GM12874 (cell line): ENCODE measurements around the gene STX1B.

ENCODE experiments used
- TF ChIP-seq, protein P1 (sequence below): IDR thresholded peaks from 2 replicates; pipeline ENCODE4 v1.5.1; 2011; ENCODE audit warnings: low read depth, mild to moderate bottlenecking, control low read depth, low read length, moderate library complexity; ENCODE audit not compliant: insufficient read depth

The STX1B gene

DNA sequence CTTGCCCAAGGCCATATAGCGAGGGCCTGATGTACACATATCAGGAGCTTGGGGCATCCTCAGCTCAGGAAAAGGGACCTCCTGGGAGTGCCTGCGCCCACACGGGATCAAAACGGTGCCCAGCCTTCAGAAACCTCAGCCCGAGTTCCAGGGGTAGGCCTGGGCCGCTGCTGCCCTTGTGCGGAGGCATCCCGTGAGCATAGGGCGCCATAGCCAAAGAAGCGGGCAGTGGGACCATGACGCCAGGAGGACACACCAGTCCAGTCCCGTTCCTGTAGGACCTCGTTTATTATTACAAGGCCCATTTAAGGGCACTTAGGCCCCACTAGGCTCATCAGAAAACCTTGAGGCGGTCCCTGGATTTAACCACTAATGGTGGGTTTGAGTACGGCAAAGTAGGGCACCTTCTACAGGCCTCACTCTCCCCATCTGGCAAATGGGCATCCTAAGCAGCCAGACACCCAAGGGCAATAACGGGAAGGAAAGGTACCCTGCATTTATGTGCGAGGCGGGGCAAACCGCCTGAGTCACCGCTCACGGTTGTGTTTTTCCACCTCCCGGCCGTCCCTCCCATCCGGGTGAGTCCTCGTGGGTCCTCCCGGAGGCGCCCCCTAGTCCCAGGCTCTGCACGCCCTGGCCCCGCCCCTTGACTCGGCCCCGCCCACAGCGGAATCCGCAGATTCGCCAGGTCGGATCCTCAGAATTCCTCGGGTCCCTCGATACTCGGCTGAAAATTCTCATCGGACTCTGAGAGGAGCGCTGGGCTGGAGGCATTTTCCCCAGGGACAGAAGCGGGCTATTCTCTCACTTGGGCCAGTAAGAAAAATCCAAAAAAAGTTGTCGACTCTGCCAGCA lies 53.6 kb downstream of the STX1B start:
- TF ChIP-seq, protein P1, sequence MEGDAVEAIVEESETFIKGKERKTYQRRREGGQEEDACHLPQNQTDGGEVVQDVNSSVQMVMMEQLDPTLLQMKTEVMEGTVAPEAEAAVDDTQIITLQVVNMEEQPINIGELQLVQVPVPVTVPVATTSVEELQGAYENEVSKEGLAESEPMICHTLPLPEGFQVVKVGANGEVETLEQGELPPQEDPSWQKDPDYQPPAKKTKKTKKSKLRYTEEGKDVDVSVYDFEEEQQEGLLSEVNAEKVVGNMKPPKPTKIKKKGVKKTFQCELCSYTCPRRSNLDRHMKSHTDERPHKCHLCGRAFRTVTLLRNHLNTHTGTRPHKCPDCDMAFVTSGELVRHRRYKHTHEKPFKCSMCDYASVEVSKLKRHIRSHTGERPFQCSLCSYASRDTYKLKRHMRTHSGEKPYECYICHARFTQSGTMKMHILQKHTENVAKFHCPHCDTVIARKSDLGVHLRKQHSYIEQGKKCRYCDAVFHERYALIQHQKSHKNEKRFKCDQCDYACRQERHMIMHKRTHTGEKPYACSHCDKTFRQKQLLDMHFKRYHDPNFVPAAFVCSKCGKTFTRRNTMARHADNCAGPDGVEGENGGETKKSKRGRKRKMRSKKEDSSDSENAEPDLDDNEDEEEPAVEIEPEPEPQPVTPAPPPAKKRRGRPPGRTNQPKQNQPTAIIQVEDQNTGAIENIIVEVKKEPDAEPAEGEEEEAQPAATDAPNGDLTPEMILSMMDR, result peak; percentile 35

DNA sequence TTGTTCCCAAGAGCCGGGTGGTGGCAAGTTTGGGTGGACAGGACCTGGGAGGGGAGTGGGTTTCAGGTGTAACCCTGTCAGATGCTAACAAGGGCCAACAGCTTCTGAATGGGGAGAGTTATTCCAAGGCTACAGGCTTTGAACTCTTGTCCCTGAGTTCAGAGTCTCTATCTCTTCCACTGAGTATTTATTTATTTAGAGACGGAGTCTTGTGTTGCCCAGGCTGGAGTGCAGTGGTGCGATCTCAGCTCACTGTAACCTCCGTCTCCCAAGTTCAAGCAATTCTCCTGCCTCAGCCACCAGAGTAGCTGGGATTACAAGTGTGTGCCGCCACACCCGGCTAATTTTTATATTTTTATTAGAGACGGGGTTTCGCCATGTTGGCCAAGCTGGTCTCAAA lies 55.4 kb downstream of the STX1B start:
- TF ChIP-seq, protein P1, result no peak

DNA sequence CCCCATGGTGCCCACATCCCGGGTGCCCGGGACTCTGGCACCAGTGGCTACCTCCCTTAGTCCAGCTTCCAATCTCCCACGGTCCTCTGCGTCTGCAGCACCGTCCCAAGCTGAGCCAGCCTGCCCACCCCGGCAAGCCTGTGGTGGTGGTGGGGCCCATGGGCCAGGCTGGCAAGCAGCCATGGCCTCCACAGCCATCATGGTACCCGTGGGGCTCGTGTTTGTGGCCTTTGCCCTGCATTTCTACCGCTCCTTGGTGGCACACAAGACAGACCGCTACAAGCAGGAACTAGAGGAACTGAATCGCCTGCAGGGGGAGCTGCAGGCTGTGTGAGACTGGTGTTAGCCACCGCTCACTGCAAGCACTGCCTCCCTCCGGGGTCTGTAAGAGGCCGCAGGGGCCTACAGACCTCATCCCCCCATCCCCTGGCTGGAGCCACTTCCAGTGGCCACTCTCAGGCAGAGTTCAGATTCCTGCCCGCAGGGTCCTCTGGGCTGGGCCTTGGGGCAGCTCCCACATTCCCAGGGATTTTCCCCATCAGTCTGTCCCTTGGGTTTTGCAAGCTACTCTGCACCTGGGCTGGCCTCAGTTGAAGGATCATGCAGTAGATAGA lies 56.8 kb downstream of the STX1B start:
- TF ChIP-seq, protein P1, result peak; percentile 79

DNA sequence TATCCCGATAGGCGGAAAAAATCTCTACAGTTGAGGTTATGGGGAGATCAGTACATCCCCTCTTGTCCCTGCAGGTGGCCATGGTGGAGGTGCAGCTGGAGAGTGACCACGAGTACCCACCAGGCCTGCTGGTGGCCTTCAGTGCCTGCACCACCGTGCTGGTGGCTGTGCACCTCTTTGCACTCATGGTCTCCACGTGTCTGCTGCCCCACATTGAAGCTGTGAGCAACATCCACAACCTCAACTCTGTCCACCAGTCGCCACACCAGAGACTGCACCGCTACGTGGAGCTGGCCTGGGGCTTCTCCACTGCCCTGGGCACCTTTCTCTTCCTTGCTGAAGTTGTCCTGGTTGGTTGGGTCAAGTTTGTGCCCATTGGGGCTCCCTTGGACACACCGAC lies 57.3 kb downstream of the STX1B start:
- TF ChIP-seq, protein P1, result no peak

DNA sequence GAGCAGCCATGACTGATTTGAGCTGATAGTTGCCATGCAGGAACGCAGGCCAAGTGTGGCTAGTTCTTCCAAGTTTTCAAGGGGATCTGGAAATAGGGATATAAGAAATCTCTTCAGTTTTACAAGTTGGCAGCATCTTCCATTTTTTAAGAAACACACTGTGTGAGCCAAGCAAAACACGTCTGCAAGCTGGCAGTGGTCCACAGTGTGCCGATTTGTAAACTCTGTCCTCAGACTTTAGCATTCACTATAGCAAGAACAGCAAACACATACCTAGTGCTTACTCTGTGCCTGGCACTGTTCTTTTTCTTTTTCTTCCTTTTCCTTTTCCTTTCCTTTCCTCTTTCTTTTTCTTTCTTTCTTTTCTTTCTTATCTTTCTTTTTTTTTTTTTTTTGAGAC lies 58.7 kb downstream of the STX1B start:
- TF ChIP-seq, protein P1, result no peak

DNA sequence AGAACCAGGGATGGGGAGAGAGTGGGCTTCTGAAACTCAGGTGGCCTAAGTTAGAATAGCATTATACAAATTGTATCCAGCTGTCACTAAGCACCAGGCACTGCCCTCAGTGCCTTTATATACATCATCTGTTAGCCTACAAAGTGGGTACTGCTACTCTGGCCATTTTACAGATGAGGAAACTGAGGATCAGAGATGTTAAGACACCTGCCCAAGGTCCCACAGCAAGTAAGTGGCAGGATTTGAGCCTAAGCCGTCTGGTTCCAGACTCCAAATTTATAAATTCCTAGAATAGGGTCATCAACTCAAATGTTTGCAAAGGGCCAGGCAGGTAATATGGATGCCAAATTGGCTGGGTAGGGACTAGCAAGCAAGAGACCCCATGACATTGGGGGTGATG lies 59.2 kb downstream of the STX1B start:
- TF ChIP-seq, protein P1, result no peak

DNA sequence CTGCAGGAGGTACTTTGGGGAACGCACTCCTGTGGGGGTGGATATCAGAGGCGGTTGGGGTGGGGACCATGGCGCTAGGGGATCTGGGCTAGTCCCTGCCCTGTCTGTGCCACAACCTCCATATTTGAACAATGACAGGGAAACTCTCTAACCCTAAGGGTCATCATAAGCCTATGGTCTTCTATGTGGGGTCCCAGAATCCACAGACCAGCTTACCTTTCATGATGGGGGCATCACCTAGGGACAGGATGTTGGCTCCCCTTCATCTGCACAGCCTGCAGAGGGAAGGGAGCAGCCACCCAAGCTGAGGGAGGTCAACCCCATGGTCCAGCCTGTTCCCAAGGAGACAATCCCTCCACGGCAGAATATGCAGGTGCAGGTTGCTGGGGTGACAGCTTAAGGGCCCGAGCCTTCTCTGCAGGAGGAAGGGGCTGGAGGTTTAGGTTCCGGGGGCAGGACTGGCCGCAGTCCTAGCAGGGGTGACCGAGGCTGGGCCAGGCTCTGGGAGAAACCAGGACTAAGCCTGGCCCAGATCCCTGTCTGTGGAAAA lies 59.8 kb downstream of the STX1B start:
- TF ChIP-seq, protein P1, result no peak
